ENCODE data around the gene PNMA6E. TPM values are rescaled to one million over a fixed set of nuclear protein-coding genes. Genes with fewer than 3 reads are reported as not detected.

The PNMA6E gene
- polyA plus RNA-seq, 2 of the 4 experiments (the other 2 are of a cell fraction): not detected

DNA sequence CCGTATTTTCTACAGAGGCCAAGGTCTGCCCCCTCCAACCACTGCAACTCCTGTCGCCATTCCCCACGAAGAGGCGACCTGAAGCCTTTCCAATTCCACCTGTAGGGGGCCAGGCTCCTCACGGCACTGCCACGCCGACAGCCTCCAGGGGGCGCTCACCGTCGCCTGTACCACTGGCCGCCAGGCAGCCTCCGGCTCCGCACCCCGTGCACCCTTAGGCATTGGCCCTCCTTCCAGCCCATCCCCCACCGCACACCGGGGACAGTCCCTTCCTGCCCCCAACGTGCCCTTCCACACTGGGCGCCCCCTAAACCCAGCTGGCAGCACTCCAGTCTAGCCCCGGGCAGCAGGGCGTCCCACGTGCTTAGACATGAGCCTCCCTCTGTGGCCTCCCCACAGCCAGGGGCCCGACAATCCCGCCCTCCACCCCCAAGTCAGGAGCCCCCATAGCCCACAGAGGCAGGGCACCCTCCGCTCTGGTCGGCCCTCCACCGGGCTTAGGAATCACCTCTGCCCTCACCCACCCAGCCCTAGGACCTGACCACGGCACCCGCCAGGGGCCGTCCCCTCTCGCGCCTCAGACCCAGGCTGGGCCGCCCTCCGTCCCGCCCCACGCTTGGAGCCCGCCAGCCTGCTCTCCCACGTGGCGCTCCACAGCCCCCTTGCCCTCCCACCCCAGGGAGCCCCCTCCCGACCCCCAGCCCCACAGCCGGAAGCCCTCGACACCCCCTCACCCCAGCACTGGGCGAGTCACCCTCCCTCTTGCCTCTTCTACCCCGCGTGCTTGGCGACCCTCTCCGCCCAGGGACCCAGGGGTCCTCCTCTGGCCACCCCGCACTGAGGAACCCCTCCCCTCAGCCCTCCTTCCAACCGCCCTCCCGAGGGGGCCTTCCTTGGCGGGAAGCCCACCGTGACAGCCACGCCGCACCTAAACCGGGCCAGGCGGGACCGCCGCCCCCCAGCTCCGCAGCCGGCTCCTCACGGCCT, 711 bp downstream of the PNMA6E start:
- H3K4me3 ChIP-seq: no peak overlapping the region
- ATAC-seq (peak; percentile 75 to 94), FAIRE-seq (no peak), DNase-seq (ENCODE audit: low read depth in 1 of 2, low spot score in 1 of 2) (peak; percentile 68 to 72)
- TF ChIP-seq NPAS2 (CRISPR knock-in tag; IDR thresholded peaks at IDR 0.05; ENCODE audit: borderline replicate concordance) (no peak), CBX2 (IDR thresholded peaks at IDR 0.05; ENCODE audit: borderline replicate concordance, low read depth) (no peak), KDM5A (IDR thresholded peaks at IDR 0.05) (no peak), MYC (IDR thresholded peaks at IDR 0.05; ENCODE audit: borderline replicate concordance, low read length) (no peak), CEBPB (IDR thresholded peaks at IDR 0.05) (no peak), EHMT2 (IDR thresholded peaks at IDR 0.05; ENCODE audit: low read depth) (no peak), ZFP36 (IDR thresholded peaks at IDR 0.05; ENCODE audit: borderline replicate concordance, partially characterized antibody) (no peak), BHLHE40 (IDR thresholded peaks at IDR 0.05; ENCODE audit: low read depth, low read length) (no peak), JUN (IDR thresholded peaks at IDR 0.05) (no peak), PHF8 (IDR thresholded peaks at IDR 0.05; ENCODE audit: borderline replicate concordance, low read depth) (no peak), EP300 (IDR thresholded peaks at IDR 0.05) (no peak), HOXB13 (CRISPR knock-in tag; IDR thresholded peaks at IDR 0.05; ENCODE audit: low read depth) (no peak), KDM1A (IDR thresholded peaks at IDR 0.05; ENCODE audit: low read depth) (no peak), RARB (CRISPR knock-in tag; IDR thresholded peaks at IDR 0.05) (no peak), RAD21 (conservative IDR thresholded peaks at IDR 0.05 in 1 of 2, IDR thresholded peaks at IDR 0.05 in 1 of 2) (peak in 1 of 2 experiments; percentile 32; a peak in 3 of 5 replicates), CBX8 (IDR thresholded peaks at IDR 0.05) (no peak), RFX5 (IDR thresholded peaks at IDR 0.05) (no peak), SMC3 (IDR thresholded peaks at IDR 0.05) (peak; percentile 27; the same call in 2 of the 3 replicates), SREBF2 (IDR thresholded peaks at IDR 0.05) (no peak), HOXB5 (CRISPR knock-in tag; IDR thresholded peaks at IDR 0.05) (no peak), GATA3 (IDR thresholded peaks at IDR 0.05; ENCODE audit: borderline replicate concordance) (no peak), RNF2 (IDR thresholded peaks at IDR 0.05; ENCODE audit: borderline replicate concordance, low read depth) (no peak)
- TF ChIP-seq, protein P1, sequence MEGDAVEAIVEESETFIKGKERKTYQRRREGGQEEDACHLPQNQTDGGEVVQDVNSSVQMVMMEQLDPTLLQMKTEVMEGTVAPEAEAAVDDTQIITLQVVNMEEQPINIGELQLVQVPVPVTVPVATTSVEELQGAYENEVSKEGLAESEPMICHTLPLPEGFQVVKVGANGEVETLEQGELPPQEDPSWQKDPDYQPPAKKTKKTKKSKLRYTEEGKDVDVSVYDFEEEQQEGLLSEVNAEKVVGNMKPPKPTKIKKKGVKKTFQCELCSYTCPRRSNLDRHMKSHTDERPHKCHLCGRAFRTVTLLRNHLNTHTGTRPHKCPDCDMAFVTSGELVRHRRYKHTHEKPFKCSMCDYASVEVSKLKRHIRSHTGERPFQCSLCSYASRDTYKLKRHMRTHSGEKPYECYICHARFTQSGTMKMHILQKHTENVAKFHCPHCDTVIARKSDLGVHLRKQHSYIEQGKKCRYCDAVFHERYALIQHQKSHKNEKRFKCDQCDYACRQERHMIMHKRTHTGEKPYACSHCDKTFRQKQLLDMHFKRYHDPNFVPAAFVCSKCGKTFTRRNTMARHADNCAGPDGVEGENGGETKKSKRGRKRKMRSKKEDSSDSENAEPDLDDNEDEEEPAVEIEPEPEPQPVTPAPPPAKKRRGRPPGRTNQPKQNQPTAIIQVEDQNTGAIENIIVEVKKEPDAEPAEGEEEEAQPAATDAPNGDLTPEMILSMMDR (IDR thresholded peaks at IDR 0.05): peak; percentile 74
- TF ChIP-seq, protein P2, sequence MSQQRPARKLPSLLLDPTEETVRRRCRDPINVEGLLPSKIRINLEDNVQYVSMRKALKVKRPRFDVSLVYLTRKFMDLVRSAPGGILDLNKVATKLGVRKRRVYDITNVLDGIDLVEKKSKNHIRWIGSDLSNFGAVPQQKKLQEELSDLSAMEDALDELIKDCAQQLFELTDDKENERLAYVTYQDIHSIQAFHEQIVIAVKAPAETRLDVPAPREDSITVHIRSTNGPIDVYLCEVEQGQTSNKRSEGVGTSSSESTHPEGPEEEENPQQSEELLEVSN (IDR thresholded peaks at IDR 0.05; ENCODE audit: borderline replicate concordance, low read depth): no peak
- TF ChIP-seq, protein P3, sequence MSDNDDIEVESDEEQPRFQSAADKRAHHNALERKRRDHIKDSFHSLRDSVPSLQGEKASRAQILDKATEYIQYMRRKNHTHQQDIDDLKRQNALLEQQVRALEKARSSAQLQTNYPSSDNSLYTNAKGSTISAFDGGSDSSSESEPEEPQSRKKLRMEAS (IDR thresholded peaks at IDR 0.05): peak; percentile 25; the same call in 1 of the 2 replicates
- WGBS (ENCODE audit: missing lambda C conversion rate): 75% methylated on average over 18 of the region's 60 CpGs
- CTCF ChIA-PET: interaction anchor here (0.9 kb wide), 1 partner anchor 41 kb away, joined by 3 read pairs; no protein-coding TSS in a partner anchor
- H3K9me3 ChIP-seq: no peaks in the 10 kb centered on the region
- no peaks in the 10 kb centered on the region for H3K4me1 ChIP-seq
- H3K4me2 ChIP-seq: peak overlapping the region; percentile 45; the same call in 2 of the 3 replicates
- no peak overlapping the region for H3K27ac ChIP-seq
- POLR2A ChIA-PET: no interaction called here
